Hematopoietic multipotent progenitor cell treated with erythropoietin and hydrocortisone succinate and interleukin-3 and kit ligand, for 17 days (in vitro differentiated cells): ENCODE measurements around the gene PLXNA4.
"Not testable (repeated sequence)": the region's sequence is repeated elsewhere in the genome, so short reads cannot be mapped to it uniquely, and the experiment has no call there.

Experiments
- DNase-seq: peaks from one replicate; pipeline ENCODE4 v3.0.0-alpha.2; 2015; ENCODE audit warnings: low spot score

The PLXNA4 gene

GRCh38 chr7:132575982-132576720 lies at the start of gene PLXNA4:
Gene PLXNA4, minus strand, starts transcription at chr7:132576470. Its CDS starts 67,777 bp downstream, at chr7:132508693.
- no peak for DNase-seq

- no peak for DNase-seq
Measured at GRCh38 chr7:132625651-132626050, 49.4 kb upstream of the PLXNA4 start.

GRCh38 chr7:132622081-132622480 lies 45.8 kb upstream of the PLXNA4 start:
- DNase-seq: no peak

GRCh38 chr7:132619967-132620366 lies 43.7 kb upstream of the PLXNA4 start:
- DNase-seq: no peak

- no peak for DNase-seq
Measured at GRCh38 chr7:132618956-132619305, 42.7 kb upstream of the PLXNA4 start.

GRCh38 chr7:132618271-132618955 lies 42.1 kb upstream of the PLXNA4 start:
- DNase-seq: no peak

GRCh38 chr7:132614428-132615318 lies 38.4 kb upstream of the PLXNA4 start:
- no peak for DNase-seq

- DNase-seq: no peak
Measured at GRCh38 chr7:132613737-132614136, 37.5 kb upstream of the PLXNA4 start.

- no peak for DNase-seq
Measured at GRCh38 chr7:132610995-132611394, 34.7 kb upstream of the PLXNA4 start.

GRCh38 chr7:132609906-132610520 lies 33.7 kb upstream of the PLXNA4 start:
- DNase-seq: no peak

GRCh38 chr7:132609222-132609621 lies 33.0 kb upstream of the PLXNA4 start:
- no peak for DNase-seq

- no peak for DNase-seq
Measured at GRCh38 chr7:132608523-132608922, 32.3 kb upstream of the PLXNA4 start.

- no peak for DNase-seq
Measured at GRCh38 chr7:132607656-132608055, 31.4 kb upstream of the PLXNA4 start.

- DNase-seq: no peak
Measured at GRCh38 chr7:132604121-132604520, 27.9 kb upstream of the PLXNA4 start.

- DNase-seq: no peak
Measured at GRCh38 chr7:132603220-132603833, 27.1 kb upstream of the PLXNA4 start.

- no peak for DNase-seq
Measured at GRCh38 chr7:132601783-132602182, 25.5 kb upstream of the PLXNA4 start.

- DNase-seq: no peak
Measured at GRCh38 chr7:132596588-132596987, 20.3 kb upstream of the PLXNA4 start.

- DNase-seq: not testable (repeated sequence)
Measured at GRCh38 chr7:132594741-132595140, 18.5 kb upstream of the PLXNA4 start.

- no peak for DNase-seq
Measured at GRCh38 chr7:132592936-132593335, 16.7 kb upstream of the PLXNA4 start.

- DNase-seq: no peak
Measured at GRCh38 chr7:132592231-132592920, 16.1 kb upstream of the PLXNA4 start.

- DNase-seq: no peak
Measured at GRCh38 chr7:132590162-132590561, 13.9 kb upstream of the PLXNA4 start.
